Tibial artery (tissue), 4 donors: ENCODE data around the gene PISD.
A peak's percentile ranks its signal among the peaks of the same experiment; 100 is the strongest.
"Not testable (repeated sequence)": the region's sequence is repeated elsewhere in the genome, so short reads cannot be mapped to it uniquely, and the experiment has no call there.

Source experiments
- DNase-seq, 2 donors: peaks; one replicate each; pipeline ENCODE4 v3.0.0-alpha.2; 2019
- H3K27ac ChIP-seq, 2 donors: fragments of 200-600 bp; sonication (generic) in 1 of 2; 1 replicate in 1 of 2; 2 replicates in 1 of 2; pipeline ENCODE4 v1.5.1; 2018 to 2019; ENCODE audit warnings: mild to moderate bottlenecking in 1 of 2
- H3K27me3 ChIP-seq, 2 donors: fragments of 200-600 bp; sonication (generic) in 1 of 2; one replicate each; pipeline versions ENCODE4 v1.5.1 to v1.6.0; 2016 to 2019
- H3K36me3 ChIP-seq, 3 donors: fragments of 200-600 bp; sonication (generic) in 2 of 3; one replicate each; pipeline ENCODE4 v1.5.1; 2016 to 2019; ENCODE audit warnings: mild to moderate bottlenecking in 2 of 3
- H3K4me1 ChIP-seq, 4 donors: fragments of 200-600 bp; sonication (generic) in 2 of 4; 1 replicate in 3 of 4; 2 replicates in 1 of 4; pipeline ENCODE4 v1.5.1; 2016 to 2019
- H3K4me3 ChIP-seq, 2 donors: fragments of 200-600 bp; sonication (generic) in 1 of 2; 1 replicate in 1 of 2; 2 replicates in 1 of 2; pipeline ENCODE4 v1.5.1; 2018 to 2019; ENCODE audit warnings: mild to moderate bottlenecking in 2 of 2
- H3K9me3 ChIP-seq, 3 donors: fragments of 200-600 bp; sonication (generic) in 1 of 3; one replicate each; pipeline ENCODE4 v1.5.1; 2016 to 2019
- intact Hi-C: fragments of 100-400 bp; cut with DNase I; formaldehyde crosslinking; loops from one replicate; pipeline ENCODE4 v1.15.0; 2023; ENCODE audit warnings: low total_unique reads
- TF ChIP-seq, protein P1 (sequence below), 2 experiments: fragments of 200-600 bp in 1 of 2; fragments of 450-650 bp in 1 of 2; IDR thresholded peaks; one replicate each; pipeline ENCODE4 v1.5.1; 2017 to 2019; ENCODE audit warnings: antibody characterized with exemption in 2 of 2, mild to moderate bottlenecking in 1 of 2, moderate library complexity in 1 of 2

Gene PISD

DNA sequence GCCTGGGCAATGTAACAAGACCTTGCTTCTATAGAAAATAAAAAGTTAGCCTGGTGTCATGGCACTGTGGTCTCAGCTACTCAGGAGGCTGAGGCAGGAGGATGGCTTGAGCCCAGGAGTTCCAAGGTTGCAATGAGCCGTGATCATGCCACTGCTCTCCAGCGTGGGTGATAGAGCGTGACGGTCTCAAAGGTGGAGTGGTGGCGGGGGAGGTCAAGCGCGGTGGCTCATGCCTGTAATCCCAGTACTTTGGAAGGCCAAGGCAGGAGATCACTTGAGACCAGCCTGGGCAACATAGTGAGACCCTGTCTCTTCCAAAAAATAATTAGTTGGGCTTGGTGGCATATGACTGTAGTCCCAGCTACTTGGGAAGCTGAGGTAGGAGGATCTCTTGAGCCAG is 16.7 kb upstream of the PISD start:
- Histone ChIP-seq H3K27ac (peak overlapping the region in 1 of 2 donors; percentile 67), H3K4me3 (no peak overlapping the region), H3K27me3 (no peaks in the 10 kb centered on the region), H3K4me1 (peaks cover 0 to 49% (median 36%) of the 10 kb centered on the region in 4 donors), H3K36me3 (no peaks in the 10 kb centered on the region), H3K9me3 (no peaks in the 10 kb centered on the region)
- TF ChIP-seq, protein P1, sequence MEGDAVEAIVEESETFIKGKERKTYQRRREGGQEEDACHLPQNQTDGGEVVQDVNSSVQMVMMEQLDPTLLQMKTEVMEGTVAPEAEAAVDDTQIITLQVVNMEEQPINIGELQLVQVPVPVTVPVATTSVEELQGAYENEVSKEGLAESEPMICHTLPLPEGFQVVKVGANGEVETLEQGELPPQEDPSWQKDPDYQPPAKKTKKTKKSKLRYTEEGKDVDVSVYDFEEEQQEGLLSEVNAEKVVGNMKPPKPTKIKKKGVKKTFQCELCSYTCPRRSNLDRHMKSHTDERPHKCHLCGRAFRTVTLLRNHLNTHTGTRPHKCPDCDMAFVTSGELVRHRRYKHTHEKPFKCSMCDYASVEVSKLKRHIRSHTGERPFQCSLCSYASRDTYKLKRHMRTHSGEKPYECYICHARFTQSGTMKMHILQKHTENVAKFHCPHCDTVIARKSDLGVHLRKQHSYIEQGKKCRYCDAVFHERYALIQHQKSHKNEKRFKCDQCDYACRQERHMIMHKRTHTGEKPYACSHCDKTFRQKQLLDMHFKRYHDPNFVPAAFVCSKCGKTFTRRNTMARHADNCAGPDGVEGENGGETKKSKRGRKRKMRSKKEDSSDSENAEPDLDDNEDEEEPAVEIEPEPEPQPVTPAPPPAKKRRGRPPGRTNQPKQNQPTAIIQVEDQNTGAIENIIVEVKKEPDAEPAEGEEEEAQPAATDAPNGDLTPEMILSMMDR (IDR thresholded peaks at IDR 0.05): no peak
- DNase-seq: no peak
- intact Hi-C loops: no loop called here

DNA sequence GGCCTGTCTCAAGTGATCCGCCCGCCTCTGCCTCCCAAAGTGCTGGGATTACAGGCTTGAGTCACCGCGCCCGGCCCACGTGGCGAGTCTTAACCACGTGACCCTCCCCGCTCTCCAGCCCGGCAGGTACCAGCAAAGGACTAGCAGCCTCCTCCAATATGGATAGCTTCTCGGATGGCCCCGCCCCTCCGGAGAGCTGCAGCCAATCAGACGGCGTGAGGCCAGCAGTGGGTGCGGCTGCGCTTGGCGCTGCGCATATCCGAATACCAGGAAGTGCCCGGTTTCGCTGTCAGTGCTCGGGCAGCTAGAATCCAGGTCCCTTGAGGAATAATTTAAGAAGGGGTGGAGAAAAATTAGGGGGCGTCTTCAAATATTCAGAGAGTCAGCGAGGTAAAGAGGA is 14.7 kb upstream of the PISD start:
- no peaks in the 10 kb centered on the region for H3K27me3 ChIP-seq
- peak overlapping the region; percentile 67 to 68 for H3K27ac ChIP-seq
- TF ChIP-seq, protein P1 (IDR thresholded peaks at IDR 0.05): no peak
- peak; percentile 94 to 98 for DNase-seq
- H3K36me3 ChIP-seq: no peaks in the 10 kb centered on the region
- peak overlapping the region; percentile 48 to 57 for H3K4me3 ChIP-seq
- no peaks in the 10 kb centered on the region for H3K9me3 ChIP-seq
- intact Hi-C loops: no loop called here
- H3K4me1 ChIP-seq: peaks cover 0 to 29% (median 24%) of the 10 kb centered on the region in 4 donors

DNA sequence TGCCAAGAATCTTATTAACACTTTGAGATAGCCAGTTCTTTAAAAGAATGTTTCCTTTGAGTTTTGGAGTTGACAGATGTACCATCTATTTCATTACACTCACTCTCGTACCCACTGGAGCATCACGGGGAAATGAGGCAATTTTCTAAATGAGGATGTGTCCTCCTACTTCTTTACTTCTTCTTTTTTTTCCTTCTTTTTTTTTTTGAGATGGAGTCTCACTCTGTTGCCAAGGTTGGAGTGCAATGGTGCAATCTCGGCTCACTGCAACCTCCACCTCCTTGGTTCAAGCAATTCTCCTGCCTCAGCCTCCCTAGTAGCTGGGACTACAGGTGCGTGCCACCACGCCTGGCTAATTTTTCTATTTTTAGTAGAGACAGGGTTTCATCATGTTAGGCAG is 12.2 kb upstream of the PISD start:
- H3K36me3 ChIP-seq, H3K4me1 ChIP-seq, H3K27me3 ChIP-seq, intact Hi-C loops, H3K27ac ChIP-seq, H3K9me3 ChIP-seq, DNase-seq, H3K4me3 ChIP-seq: not testable (repeated sequence)

DNA sequence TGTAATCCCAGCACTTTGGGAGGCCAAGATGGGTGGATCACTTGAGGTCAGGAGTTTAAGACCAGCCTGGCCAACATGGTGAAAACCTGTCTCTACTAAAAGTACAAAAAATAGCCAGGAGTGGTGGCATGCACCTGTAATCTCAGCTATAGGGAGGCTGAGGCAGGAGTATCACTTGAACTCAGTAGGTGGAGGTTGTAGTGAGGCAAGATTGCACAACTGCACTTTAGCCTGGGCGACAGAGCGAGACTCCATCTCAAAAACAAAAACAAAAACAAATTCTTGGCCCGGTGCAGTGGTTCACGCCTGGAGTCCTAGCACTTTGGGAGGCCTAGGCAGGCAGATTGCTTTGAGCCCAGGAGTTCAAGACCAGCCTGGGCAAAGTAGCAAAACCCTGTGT is 6.8 kb upstream of the PISD start:
- DNase-seq, H3K9me3 ChIP-seq, H3K36me3 ChIP-seq, intact Hi-C loops, H3K4me1 ChIP-seq, H3K27ac ChIP-seq, H3K27me3 ChIP-seq, H3K4me3 ChIP-seq: not testable (repeated sequence)

DNA sequence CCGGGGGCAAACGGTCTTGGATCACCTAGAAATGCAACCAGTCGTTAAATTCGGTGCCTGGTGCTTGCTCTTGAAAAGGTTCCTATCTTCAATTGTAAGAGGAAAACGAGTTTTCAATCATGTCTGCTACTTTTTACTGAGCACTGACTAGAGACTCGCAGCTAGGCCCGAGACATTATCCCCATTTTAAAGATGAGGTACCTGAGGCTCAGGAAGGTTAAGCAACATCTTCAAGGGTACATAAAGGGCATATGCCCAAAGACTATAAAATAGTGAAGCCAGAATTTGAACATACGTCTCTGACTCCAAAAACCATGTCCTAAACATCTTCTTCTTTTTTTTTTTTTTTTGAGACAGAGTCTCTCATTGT is 638 bp upstream of the PISD start:
- no peaks in the 10 kb centered on the region for H3K27me3 ChIP-seq
- TF ChIP-seq, protein P1 (IDR thresholded peaks at IDR 0.05): no peak
- H3K36me3 ChIP-seq: no peaks in the 10 kb centered on the region
- no peaks in the 10 kb centered on the region for H3K9me3 ChIP-seq
- no peak for DNase-seq
- intact Hi-C loops: loop anchor here (5.0 kb wide), 1 partner anchor 90 kb away; the partner anchor contains the start of genes DEPDC5 and PRR14L
- peak overlapping the region; percentile 95 to 96 for H3K4me3 ChIP-seq
- H3K27ac ChIP-seq: peak overlapping the region; percentile 74 to 77
- H3K4me1 ChIP-seq: peaks cover 0 to 17% (median 16%) of the 10 kb centered on the region in 4 donors

DNA sequence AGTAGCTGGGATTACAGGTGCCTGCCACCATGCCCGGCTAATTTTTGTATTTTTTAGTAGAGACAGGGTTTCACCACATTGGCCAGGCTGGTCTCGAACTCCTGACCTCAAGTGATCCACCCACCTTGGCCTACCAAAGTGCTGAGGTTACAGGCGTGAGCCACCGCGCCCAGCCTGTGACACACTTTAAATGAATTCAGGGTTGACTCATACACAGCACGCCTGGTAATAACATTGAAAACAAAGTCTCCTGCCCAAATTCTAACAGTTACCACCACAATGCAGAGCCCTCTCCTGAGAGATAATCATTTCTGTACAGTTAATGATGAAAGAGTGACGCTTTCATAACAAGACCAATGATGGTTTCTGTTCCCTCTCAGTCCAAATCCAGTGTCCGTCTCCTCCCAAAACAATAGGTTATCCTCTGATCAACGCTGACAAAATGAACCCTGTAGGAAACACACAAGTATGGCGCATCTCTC is 1.1 kb downstream of the PISD start:
- Histone ChIP-seq H3K4me1 (peaks cover 0 to 17% (median 16%) of the 10 kb centered on the region in 4 donors), H3K4me3 (peak overlapping the region; percentile 95 to 96)
- not testable (repeated sequence) for H3K27me3 ChIP-seq, H3K36me3 ChIP-seq, DNase-seq, H3K9me3 ChIP-seq, H3K27ac ChIP-seq
- intact Hi-C loops: loop anchor here (5.0 kb wide), 1 partner anchor 91 kb away; the partner anchor contains the start of genes DEPDC5 and PRR14L

DNA sequence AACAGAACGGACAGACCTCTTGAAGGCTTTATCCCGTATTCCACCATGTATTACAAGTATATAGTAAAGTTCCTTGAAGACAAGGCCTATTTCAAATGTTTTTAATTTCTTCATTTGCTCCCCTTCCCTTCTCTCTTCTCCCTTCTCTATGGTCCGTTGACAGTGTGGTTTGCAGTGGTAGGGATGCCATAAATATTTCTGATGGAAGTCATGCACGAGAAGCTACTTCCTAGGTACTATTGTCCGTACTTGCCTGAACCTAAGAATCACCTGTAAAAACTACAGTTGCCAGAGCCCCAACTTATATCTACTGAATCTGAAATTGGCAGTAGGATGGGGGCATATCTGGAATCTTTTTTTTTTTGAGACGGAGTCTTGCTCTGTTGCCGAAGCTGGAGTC is 2.8 kb downstream of the PISD start:
- intact Hi-C loops: no loop called here
- TF ChIP-seq, protein P1 (IDR thresholded peaks at IDR 0.05): no peak
- no peak overlapping the region for H3K4me3 ChIP-seq
- DNase-seq: no peak
- H3K9me3 ChIP-seq: no peaks in the 10 kb centered on the region
- no peak overlapping the region for H3K27ac ChIP-seq
- H3K27me3 ChIP-seq: no peaks in the 10 kb centered on the region
- peaks cover 0 to 17% (median 16%) of the 10 kb centered on the region in 4 donors for H3K4me1 ChIP-seq
- no peaks in the 10 kb centered on the region for H3K36me3 ChIP-seq
